SW480 (cell line): ENCODE measurements around the gene STK11.

Source experiments
- DNase-seq: peaks from one replicate; pipeline ENCODE4 v3.0.0-alpha.2; 2016; ENCODE audit warnings: low spot score

Gene STK11

GRCh38 chr19:1226227-1226518, 20.6 kb downstream of the STK11 start:
- DNase-seq: no peak

GRCh38 chr19:1226522-1227303, 21.1 kb downstream of the STK11 start:
- DNase-seq: peak; percentile 83

GRCh38 chr19:1227304-1228054, 21.9 kb downstream of the STK11 start:
- peak; percentile 81 for DNase-seq

DNA sequence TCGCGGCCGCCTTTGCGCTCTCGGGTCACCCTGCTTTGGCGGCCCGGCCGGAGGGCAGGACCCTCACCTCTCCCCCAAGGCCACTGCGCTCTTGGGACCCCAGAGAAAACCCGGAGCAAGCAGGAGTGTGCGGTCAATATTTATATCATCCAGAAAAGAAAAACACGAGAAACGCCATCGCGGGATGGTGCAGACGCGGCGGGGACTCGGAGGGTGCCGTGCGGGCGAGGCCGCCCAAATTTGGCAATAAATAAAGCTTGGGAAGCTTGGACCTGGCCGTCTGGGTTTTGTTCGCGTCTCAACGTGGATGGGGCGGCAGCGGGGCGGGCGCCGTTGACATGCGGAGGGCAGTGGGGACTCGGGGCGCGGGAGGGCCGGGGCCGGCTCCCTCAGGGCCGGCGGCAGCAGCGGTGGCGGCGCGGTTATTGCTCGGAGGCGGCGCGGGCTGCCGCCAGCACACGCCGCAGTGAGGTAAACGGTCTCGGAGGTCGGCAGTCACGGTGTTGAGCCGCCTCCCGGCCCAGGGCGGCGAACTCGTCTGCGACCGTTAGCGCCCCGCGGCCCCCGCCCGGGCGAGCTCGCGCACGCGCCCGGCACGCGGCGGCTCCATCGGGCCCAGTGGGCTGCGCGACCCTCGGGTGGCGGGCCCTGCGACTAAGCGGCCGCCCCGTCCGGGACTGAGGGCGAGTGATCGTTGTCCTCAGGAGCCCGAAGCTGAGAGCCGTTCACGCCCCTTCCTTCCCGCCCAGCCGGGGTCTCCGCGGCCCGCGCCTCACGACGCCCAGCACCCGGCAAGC, 22.8 kb downstream of the STK11 start:
- DNase-seq: no peak

DNA sequence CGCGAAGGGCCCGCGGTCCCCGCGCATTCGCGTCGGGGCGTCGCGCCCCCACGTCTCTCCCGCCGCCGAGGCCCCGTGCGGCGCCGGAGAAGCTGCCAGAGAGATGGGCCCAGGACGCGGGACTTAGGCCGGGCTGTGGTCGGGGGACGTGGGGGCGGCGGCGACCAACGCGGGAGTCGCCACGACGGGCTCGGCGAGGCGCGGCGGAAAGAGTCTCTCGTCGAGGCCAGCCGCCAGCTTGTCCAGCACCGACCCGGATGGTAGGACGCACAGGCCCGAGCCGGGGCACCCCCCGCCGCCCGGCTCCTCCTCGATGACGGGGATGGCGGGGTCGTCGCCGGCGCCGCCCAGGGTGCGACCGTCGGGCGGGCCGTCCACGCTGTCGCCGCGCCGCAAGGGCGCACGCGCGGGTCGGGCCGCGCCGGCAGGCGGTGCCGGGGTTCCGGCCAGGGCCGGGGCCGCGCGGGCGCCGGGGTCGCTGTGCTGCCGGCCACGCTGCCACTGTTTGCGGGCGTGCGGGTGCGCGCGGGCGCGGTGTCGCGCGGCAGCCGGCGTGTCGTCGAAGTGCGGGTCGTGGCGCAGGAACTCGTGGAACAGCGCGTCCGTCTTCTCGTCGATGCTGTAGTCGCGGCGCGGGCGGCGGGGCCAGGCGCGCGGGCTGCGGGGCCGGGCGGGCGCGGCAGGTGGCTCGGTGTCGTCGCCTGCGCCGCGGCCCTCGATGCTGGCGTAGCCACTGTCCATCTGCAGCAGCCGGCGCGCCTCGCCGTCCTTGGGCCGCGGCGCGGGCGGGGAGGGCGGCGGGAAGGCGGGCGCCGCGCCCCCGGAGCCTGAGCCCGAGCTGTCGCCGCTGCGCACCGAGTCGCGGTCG, 23.7 kb downstream of the STK11 start:
- no peak for DNase-seq

DNA sequence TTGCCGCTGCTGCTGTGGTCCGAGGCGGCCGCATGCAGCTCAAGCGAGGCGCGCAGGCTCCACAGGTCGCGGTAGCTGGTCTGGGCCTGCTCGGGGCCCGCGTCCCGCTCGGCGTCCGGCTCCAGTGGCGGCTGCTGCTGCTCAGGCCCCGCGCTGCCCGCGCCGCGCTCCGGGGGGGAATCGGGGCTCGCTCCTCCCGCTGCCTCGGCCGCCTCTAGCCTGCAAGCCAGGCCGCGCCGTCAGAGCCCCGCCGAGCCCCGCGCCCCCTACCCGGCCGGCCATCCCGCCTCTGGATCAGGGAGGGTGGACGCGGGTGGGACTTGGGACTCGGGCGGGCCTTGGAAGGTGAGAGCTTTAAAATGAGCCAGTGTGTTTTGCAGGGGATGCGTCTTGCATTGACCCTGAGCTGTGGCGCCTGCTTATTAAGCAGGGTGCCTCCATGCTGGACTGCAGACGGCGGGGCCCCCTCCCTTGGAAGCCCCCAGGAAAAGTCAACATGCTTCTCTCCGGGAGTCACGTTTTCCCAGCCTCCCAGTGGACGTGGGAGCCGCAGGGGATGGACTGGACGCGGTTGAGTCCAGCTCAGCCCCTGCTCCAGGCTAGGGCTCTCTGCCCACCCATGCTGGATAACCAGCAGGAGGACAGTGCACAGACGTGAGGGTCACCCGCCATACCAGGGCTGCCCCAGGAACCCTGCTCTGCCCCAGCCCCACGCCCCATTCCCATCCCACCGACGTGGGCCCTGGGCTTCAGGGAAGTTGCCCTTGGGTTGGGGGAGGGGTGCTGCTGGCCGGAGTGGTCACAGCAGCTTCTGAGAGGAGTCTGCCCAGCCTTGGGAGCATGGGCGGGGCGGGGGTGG, 24.6 kb downstream of the STK11 start:
- no peak for DNase-seq

- DNase-seq: no peak
Observed at GRCh38 chr19:1230783-1231489, 25.4 kb downstream of the STK11 start.

GRCh38 chr19:1231729-1232637, 26.4 kb downstream of the STK11 start:
- DNase-seq: no peak

DNA sequence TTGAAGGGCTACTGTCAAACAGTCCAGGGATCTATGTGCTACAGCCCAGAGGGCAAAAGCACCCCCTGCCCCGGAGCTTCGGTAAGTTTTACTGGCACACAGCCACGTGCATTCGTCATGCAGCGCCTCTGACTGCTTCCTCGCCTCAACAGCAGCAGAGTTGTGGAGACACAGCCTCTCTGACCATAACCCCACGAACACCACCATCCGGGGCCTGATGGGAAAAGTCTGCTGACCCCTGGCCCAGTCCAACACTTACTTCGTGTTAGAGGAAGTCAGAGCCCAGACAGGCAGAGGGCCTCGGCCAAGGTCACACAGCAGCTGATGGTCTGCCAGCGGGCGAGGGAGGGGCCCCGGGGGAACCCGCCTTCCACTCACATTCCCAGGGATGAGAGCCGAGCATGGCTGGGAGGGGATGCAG, 27.1 kb downstream of the STK11 start:
- no peak for DNase-seq

GRCh38 chr19:1233115-1233667, 27.6 kb downstream of the STK11 start:
- DNase-seq: no peak

DNA sequence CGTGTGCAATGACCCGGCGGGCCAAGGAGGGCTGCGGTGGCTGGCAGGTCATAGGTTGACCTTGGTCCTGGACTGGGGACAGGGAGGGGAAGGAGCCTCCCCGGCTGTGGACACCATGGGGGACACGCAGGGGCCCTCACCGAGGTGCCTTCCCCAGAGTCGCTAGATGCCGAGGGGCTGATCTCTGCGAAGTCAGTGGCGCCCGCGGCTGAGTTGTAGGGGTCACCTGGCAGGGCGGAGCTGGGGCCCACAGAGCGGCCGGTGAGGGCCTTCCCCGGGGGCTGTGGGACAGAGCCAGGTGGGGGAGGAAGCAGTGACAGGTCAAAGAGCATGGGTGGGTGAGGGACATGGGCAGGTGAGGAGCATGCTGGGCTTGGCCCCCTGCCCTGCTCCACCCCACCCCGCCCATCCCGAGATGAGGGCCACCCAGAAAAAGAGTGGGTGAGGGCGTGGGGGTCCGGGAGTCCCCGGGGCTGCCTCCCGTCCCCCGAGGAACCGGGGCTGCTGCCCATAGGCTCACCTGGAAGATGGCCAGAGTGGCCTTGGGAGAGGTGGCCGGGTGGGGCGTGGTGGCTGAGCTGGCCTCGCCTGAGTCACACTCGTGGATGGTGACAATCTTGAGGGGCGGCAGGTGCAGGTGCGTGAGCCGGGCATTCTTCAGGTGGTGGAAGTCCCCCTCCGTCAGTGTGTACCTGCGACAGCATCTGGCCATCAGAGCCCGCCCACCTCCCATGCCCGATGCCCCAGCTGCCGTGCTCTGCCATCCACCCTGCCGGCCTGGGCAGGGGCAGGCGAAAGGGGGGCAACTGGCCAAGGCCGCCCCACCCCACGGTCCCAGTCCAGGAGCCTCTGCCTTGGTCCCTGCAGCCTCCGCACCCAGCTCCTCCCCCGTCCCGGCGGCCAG, 28.7 kb downstream of the STK11 start:
- no peak for DNase-seq

- no peak for DNase-seq
Observed at GRCh38 chr19:1234955-1235380, 29.4 kb downstream of the STK11 start.

- no peak for DNase-seq
Observed at GRCh38 chr19:1235625-1236538, 30.3 kb downstream of the STK11 start.

- DNase-seq: no peak
Observed at GRCh38 chr19:1236576-1236975, 31.0 kb downstream of the STK11 start.

- no peak for DNase-seq
Observed at GRCh38 chr19:1237027-1237659, 31.6 kb downstream of the STK11 start.

DNA sequence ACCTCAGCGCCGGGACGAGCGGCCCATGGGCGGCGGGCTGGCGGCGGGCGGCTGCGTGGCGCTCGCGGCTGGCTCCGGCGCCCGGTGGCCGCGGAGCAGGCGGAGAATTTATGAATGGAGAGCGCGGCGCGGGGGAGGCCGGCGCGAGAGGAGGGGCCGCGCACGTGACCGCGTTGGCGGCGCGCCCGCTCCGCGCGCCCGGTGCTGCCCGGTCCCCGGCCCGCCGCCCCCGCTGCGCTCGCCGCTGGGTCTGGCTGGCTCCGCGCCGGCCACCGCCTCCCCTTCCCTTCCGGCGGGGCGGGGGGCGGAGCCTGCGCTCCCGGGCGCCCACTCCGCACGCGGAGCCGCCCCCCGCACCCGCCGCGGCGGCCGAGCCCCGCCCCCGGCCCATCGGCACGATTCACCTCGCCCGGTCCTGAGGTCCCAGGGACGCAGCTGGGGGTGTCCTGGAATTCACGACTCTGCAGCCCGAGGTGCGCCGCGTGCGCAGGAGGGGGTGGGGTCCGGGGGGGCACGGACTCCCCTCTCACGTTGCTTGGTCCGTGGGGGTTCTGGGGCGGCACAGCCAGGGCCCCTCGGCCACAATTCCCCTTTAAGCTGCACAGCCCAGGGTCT, 32.3 kb downstream of the STK11 start, which contains the start of gene CBARP:
Gene CBARP (minus strand): TSS at position 252 of the 615 bp plus-strand sequence. CDS start 1,905 bp downstream, outside the sequence.
- DNase-seq: no peak
